ENCODE results near the gene FRMD7.

DNA sequence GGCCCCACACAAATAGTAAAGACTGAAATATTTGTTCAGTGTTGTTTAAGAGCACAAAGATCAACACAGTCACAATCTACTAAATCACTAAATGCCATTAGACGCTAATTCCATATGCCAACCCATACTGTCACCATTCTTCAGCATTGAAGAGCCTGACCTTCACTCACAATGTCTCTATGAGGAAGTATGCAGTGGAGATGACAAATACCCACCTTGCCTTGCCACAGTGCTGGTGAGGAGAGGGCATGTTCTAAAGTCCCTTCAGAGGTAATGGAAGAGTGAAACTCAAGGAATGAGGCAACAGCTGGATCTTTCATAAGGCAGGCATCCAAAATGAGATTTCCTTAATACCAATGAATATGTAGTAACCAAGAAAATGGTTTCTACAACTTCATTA lies 50.4 kb downstream of the FRMD7 start:
- TF ChIP-seq, protein P1, sequence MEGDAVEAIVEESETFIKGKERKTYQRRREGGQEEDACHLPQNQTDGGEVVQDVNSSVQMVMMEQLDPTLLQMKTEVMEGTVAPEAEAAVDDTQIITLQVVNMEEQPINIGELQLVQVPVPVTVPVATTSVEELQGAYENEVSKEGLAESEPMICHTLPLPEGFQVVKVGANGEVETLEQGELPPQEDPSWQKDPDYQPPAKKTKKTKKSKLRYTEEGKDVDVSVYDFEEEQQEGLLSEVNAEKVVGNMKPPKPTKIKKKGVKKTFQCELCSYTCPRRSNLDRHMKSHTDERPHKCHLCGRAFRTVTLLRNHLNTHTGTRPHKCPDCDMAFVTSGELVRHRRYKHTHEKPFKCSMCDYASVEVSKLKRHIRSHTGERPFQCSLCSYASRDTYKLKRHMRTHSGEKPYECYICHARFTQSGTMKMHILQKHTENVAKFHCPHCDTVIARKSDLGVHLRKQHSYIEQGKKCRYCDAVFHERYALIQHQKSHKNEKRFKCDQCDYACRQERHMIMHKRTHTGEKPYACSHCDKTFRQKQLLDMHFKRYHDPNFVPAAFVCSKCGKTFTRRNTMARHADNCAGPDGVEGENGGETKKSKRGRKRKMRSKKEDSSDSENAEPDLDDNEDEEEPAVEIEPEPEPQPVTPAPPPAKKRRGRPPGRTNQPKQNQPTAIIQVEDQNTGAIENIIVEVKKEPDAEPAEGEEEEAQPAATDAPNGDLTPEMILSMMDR (IDR thresholded peaks at IDR 0.05): no peak
- TF ChIP-seq POLR2A (IDR thresholded peaks at IDR 0.05) (no peak), POLR2AphosphoS5 (IDR thresholded peaks at IDR 0.05) (no peak)

All from transverse colon (tissue), 4 donors.